Esophagus squamous epithelium (tissue), 4 donors: Measurements from ENCODE around the gene ABHD2.

Experiments
- POLR2A ChIP-seq, 4 donors: fragments of 450-650 bp; IDR thresholded peaks; one replicate each; pipeline ENCODE4 v1.6.1; 2017; ENCODE audit warnings: antibody characterized with exemption in 4 of 4, mild to moderate bottlenecking in 4 of 4, moderate library complexity in 3 of 4
- TF ChIP-seq, protein P1 (sequence below), 6 experiments: fragments of 450-650 bp in 4 of 6; fragments of 200-600 bp in 2 of 6; sonication (generic) in 2 of 6; IDR thresholded peaks; one replicate each; pipeline ENCODE4 v1.5.1; 2016 to 2019; ENCODE audit warnings: antibody characterized with exemption in 6 of 6, mild to moderate bottlenecking in 4 of 6, moderate library complexity in 4 of 6

DNA sequence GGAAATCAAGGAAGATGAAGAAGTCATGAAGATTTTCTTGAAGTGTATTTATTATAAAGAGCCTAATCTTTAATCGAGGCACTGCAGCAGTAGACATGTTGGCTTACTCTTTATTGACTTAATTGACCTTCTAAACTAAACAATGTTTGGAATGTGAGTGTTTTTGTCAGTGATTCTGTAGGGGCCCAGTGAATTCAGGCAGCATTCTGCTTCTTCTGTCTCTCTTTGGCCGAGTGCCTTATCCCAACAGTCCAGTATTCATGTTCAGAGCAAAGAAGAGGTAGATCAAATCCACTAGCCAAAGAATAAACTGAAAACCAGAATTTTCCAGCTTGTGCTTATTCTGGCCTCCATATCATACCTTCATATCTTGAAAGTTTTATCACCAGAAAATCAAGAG lies 77.4 kb downstream of the ABHD2 start:
- TF ChIP-seq, protein P1, sequence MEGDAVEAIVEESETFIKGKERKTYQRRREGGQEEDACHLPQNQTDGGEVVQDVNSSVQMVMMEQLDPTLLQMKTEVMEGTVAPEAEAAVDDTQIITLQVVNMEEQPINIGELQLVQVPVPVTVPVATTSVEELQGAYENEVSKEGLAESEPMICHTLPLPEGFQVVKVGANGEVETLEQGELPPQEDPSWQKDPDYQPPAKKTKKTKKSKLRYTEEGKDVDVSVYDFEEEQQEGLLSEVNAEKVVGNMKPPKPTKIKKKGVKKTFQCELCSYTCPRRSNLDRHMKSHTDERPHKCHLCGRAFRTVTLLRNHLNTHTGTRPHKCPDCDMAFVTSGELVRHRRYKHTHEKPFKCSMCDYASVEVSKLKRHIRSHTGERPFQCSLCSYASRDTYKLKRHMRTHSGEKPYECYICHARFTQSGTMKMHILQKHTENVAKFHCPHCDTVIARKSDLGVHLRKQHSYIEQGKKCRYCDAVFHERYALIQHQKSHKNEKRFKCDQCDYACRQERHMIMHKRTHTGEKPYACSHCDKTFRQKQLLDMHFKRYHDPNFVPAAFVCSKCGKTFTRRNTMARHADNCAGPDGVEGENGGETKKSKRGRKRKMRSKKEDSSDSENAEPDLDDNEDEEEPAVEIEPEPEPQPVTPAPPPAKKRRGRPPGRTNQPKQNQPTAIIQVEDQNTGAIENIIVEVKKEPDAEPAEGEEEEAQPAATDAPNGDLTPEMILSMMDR (IDR thresholded peaks at IDR 0.05), result no peak
- TF ChIP-seq POLR2A (IDR thresholded peaks at IDR 0.05), result no peak
